Measurements from ENCODE around the gene FREM1. TPM values are rescaled to one million over a fixed set of nuclear protein-coding genes. Genes with fewer than 3 reads are reported as not detected.

FREM1 gene
- total RNA-seq, 1 experiment from 2014 or later = 1.2 TPM

DNA sequence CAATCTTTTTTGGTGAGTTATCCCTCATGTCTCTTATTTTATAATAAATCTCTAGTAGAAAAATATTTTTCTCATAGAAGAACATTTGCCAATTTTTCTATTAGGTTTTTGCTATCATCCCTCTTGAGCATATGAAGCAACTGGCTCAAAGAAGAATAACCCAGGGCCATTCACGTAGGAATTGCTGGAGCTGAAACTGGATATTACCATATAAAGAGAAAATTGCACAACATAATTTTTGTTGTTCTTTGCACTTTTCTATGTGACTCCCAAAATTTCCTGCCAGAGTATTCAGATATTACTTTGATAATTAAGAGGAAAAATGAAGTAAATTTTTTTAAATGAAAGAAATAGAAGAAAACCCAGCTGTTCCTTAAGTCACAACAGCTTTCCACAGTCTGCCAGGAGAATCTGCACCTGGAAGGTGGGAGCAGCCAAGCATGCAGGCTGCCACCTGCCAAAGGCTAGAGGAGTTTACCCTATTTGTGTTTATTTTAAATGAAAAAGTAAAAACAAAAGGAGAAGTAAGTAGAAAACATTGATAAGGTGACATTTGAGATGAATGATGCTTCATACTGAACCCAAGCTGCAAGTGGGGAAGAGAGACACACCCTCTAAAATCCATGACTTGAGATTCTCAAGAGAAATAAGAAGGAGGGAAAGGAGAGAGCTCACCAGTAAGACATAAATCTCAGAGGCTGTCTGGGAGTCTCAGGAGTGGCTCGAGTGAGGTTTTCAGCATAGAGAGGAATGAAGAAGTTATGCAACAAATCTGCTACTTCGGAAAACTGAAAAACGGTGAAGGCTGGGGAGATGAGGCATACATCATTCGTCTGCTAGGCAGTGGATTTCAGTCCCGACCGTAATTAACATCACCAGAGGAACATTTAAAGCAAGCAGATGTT lies 31.5 kb upstream of the FREM1 start:
- Histone ChIP-seq H3K9me3 (ENCODE audit: low read length) (no peaks in the 10 kb centered on the region), H3K36me3 (ENCODE audit: low read depth, low read length) (no peaks in the 10 kb centered on the region), H2AFZ (ENCODE audit: low read length) (no peak overlapping the region), H3K27me3 (ENCODE audit: low read length) (0 out of 2 replicates have a peak, but pooled peaks cover 4% of the 10 kb centered on the region), H3K4me2 (ENCODE audit: low read length) (no peak overlapping the region), H4K20me1 (ENCODE audit: low read length) (no peaks in the 10 kb centered on the region), H3K9ac (ENCODE audit: low read length) (no peak overlapping the region), H3K79me2 (ENCODE audit: low read length) (no peaks in the 10 kb centered on the region), H3K27ac (ENCODE audit: low read length) (no peak overlapping the region), H3K4me1 (ENCODE audit: insufficient read depth, low read length) (no peaks in the 10 kb centered on the region), H3K4me3 (ENCODE audit: low read length) (no peak overlapping the region), H3K9me2 (replicated peaks; ENCODE audit: low read length) (no peaks in the 10 kb centered on the region), H3F3A (ENCODE audit: low read length, unreplicated experiment) (no peaks in the 10 kb centered on the region)
- POLR2A ChIA-PET (ENCODE audit: unreplicated experiment) = no interaction called here
- CTCF ChIA-PET = no interaction called here
- no TSS peak for BruUV-seq (replicated peaks)
- DNase-seq (no peak), ATAC-seq (no peak)
- intact Hi-C loops (cut with micrococcal nuclease) = no loop called here
- TF ChIP-seq EZH2phosphoT487 (IDR thresholded peaks at IDR 0.05; ENCODE audit: borderline replicate concordance, low read length) (no peak), EZH2 (IDR thresholded peaks at IDR 0.05; ENCODE audit: low read length, unreplicated experiment) (no peak)
- TF ChIP-seq, protein P1, sequence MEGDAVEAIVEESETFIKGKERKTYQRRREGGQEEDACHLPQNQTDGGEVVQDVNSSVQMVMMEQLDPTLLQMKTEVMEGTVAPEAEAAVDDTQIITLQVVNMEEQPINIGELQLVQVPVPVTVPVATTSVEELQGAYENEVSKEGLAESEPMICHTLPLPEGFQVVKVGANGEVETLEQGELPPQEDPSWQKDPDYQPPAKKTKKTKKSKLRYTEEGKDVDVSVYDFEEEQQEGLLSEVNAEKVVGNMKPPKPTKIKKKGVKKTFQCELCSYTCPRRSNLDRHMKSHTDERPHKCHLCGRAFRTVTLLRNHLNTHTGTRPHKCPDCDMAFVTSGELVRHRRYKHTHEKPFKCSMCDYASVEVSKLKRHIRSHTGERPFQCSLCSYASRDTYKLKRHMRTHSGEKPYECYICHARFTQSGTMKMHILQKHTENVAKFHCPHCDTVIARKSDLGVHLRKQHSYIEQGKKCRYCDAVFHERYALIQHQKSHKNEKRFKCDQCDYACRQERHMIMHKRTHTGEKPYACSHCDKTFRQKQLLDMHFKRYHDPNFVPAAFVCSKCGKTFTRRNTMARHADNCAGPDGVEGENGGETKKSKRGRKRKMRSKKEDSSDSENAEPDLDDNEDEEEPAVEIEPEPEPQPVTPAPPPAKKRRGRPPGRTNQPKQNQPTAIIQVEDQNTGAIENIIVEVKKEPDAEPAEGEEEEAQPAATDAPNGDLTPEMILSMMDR (conservative IDR thresholded peaks at IDR 0.05; ENCODE audit: low read depth, low read length) = no peak

DNA sequence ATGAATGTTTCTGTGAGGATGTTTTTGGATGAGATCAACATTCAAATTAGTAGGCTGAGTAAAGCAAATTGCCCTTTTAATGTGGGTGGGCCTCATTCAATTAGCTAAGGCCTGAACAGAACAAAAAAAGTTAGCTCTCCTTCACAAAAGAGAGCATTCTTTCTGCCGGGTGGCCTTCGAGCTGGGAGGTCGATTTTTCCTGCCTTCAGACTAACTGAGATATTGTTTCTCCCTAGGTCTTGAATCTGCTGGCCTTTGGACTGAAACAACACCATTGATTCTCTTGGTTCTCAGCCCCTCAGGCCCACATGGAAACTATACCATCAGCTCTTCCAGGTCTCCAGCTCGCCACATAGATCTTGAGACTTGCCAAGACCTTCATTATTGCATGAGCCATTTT lies 29.1 kb upstream of the FREM1 start:
- H3K4me2 ChIP-seq (ENCODE audit: low read length) = no peak overlapping the region
- H3K27me3 ChIP-seq (ENCODE audit: low read length) = 0 out of 2 replicates have a peak, but pooled peaks cover 4% of the 10 kb centered on the region
- no peak overlapping the region for H3K27ac ChIP-seq (ENCODE audit: low read length)
- H3K4me3 ChIP-seq (ENCODE audit: low read length) = no peak overlapping the region
- BruUV-seq (replicated peaks) = no TSS peak
- CTCF ChIA-PET = no interaction called here
- no peak for ATAC-seq
- intact Hi-C loops (cut with micrococcal nuclease) = no loop called here
- TF ChIP-seq, protein P1 (conservative IDR thresholded peaks at IDR 0.05; ENCODE audit: low read depth, low read length) = no peak
- TF ChIP-seq EZH2phosphoT487 (IDR thresholded peaks at IDR 0.05; ENCODE audit: borderline replicate concordance, low read length) (no peak), EZH2 (IDR thresholded peaks at IDR 0.05; ENCODE audit: low read length, unreplicated experiment) (no peak)
- no peaks in the 10 kb centered on the region for H3K9me3 ChIP-seq (ENCODE audit: low read length)
- H4K20me1 ChIP-seq (ENCODE audit: low read length) = no peaks in the 10 kb centered on the region
- DNase-seq = no peak
- H3K9ac ChIP-seq (ENCODE audit: low read length) = no peak overlapping the region
- H3K79me2 ChIP-seq (ENCODE audit: low read length) = no peaks in the 10 kb centered on the region
- H3K36me3 ChIP-seq (ENCODE audit: low read depth, low read length) = no peaks in the 10 kb centered on the region
- H2AFZ ChIP-seq (ENCODE audit: low read length) = no peak overlapping the region
- no peaks in the 10 kb centered on the region for H3K4me1 ChIP-seq (ENCODE audit: insufficient read depth, low read length)
- no peaks in the 10 kb centered on the region for H3F3A ChIP-seq (ENCODE audit: low read length, unreplicated experiment)
- POLR2A ChIA-PET (ENCODE audit: unreplicated experiment) = no interaction called here
- H3K9me2 ChIP-seq (replicated peaks; ENCODE audit: low read length) = no peaks in the 10 kb centered on the region

DNA sequence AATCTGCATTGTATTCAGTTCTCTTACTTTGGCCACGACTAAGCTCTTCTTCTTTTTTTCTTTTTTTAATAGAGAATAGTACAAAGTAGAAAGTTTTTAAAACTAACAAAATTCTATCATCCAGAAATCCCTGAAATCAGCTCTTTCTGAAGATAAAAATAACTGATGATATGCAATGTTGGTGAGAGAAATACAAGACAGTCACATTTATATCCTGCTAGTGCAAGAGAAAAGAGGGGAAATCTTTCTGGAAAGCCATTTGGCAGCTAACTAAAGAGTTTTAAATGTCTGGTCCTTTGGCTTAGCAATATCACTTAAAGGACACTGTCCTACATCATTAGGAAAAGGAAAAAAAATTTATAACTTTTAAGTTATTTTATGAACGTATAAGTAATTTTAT lies 27.0 kb upstream of the FREM1 start:
- TF ChIP-seq EZH2 (IDR thresholded peaks at IDR 0.05; ENCODE audit: low read length, unreplicated experiment) (no peak), EZH2phosphoT487 (IDR thresholded peaks at IDR 0.05; ENCODE audit: borderline replicate concordance, low read length) (no peak)
- TF ChIP-seq, protein P1 (conservative IDR thresholded peaks at IDR 0.05; ENCODE audit: low read depth, low read length) = no peak
- CTCF ChIA-PET = no interaction called here

More for the DNA sequence above, 27.0 kb upstream of the FREM1 start:
- Histone ChIP-seq H3K79me2 (ENCODE audit: low read length) (no peaks in the 10 kb centered on the region), H3K9ac (ENCODE audit: low read length) (no peak overlapping the region), H4K20me1 (ENCODE audit: low read length) (no peaks in the 10 kb centered on the region), H3K4me1 (ENCODE audit: insufficient read depth, low read length) (no peaks in the 10 kb centered on the region), H2AFZ (ENCODE audit: low read length) (no peak overlapping the region), H3K36me3 (ENCODE audit: low read depth, low read length) (no peaks in the 10 kb centered on the region), H3K4me2 (ENCODE audit: low read length) (no peak overlapping the region), H3K9me3 (ENCODE audit: low read length) (no peaks in the 10 kb centered on the region), H3K9me2 (replicated peaks; ENCODE audit: low read length) (no peaks in the 10 kb centered on the region), H3F3A (ENCODE audit: low read length, unreplicated experiment) (no peaks in the 10 kb centered on the region), H3K27ac (ENCODE audit: low read length) (no peak overlapping the region), H3K4me3 (ENCODE audit: low read length) (no peak overlapping the region), H3K27me3 (ENCODE audit: low read length) (no peaks in the 10 kb centered on the region)
- intact Hi-C loops (cut with micrococcal nuclease) = no loop called here
- no peak for ATAC-seq
- no peak for DNase-seq
- BruUV-seq (replicated peaks) = no TSS peak
- POLR2A ChIA-PET (ENCODE audit: unreplicated experiment) = no interaction called here

Measured in PC-3 (cell line).